Effector memory CD8-positive, alpha-beta T cell (primary cell): Measurements from ENCODE around the gene KIR3DL3.
"Not testable (repeated sequence)": the region's sequence is repeated elsewhere in the genome, so short reads cannot be mapped to it uniquely, and the experiment has no call there.

ENCODE experiments used
- ATAC-seq: fragments of 150-1000 bp; cut with Tn5 transposase; replicated peaks from 2 replicates; pipeline ENCODE4 v1.10.0; 2021; ENCODE audit warnings: mild to moderate bottlenecking, moderate library complexity
- DNase-seq, 3 experiments: peaks; one replicate each; pipeline ENCODE4 v3.0.0; 2021
- H3K27ac Mint-ChIP-seq, 2 donors: one replicate each; pipeline ENCODE4 v1.8.0; 2022; ENCODE audit warnings: mild to moderate bottlenecking in 2 of 2, mixed read lengths in 2 of 2, moderate library complexity in 2 of 2
- H3K27me3 Mint-ChIP-seq, 2 donors: one replicate each; pipeline ENCODE4 v1.8.0; 2022; ENCODE audit warnings: mixed read lengths in 2 of 2
- H3K36me3 Mint-ChIP-seq: one replicate; pipeline ENCODE4 v1.8.0; 2022; ENCODE audit warnings: mild to moderate bottlenecking, moderate library complexity, mixed read lengths; ENCODE audit not compliant: insufficient read depth
- H3K4me1 Mint-ChIP-seq, 2 donors: one replicate each; pipeline ENCODE4 v1.8.0; 2022; ENCODE audit warnings: low read depth in 2 of 2, mixed read lengths in 2 of 2
- H3K4me3 Mint-ChIP-seq, 2 donors: one replicate each; pipeline ENCODE4 v1.8.0; 2022; ENCODE audit warnings: mild to moderate bottlenecking in 2 of 2, mixed read lengths in 2 of 2, moderate library complexity in 2 of 2
- H3K9me3 Mint-ChIP-seq, 2 donors: one replicate each; pipeline ENCODE4 v1.8.0; 2022; ENCODE audit warnings: mixed read lengths in 2 of 2

KIR3DL3 gene

GRCh38 chr19:54775095-54775815, 51.0 kb downstream of the KIR3DL3 start:
- not testable (repeated sequence) for H3K36me3 Mint-ChIP-seq, H3K9me3 Mint-ChIP-seq, H3K4me1 Mint-ChIP-seq, H3K4me3 Mint-ChIP-seq, H3K27ac Mint-ChIP-seq, ATAC-seq, DNase-seq
- H3K27me3 Mint-ChIP-seq: peaks cover 9 to 25% of the 10 kb centered on the region in 2 donors

DNA sequence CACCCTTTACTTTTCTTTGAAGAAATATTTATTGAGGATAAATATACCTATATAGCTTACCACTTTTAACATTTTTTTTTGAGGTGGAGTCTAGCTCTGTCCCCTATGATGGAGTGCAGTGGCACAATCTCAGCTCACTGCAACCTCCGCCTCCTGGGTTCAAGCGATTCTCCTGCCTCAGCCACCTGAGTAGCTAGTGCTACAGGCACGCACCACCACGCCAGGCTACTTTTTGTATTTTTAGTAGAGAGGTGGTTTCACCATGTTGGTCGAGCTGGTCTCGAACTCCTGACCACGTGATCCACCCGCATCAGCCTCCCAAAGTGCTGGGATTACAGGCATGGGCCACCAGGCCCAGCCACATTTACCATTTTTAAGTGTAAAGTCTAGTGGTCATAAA, 51.6 kb downstream of the KIR3DL3 start:
- peaks cover 9 to 27% of the 10 kb centered on the region in 2 donors for H3K27me3 Mint-ChIP-seq
- not testable (repeated sequence) for H3K4me3 Mint-ChIP-seq, H3K9me3 Mint-ChIP-seq, DNase-seq, H3K36me3 Mint-ChIP-seq, H3K4me1 Mint-ChIP-seq, H3K27ac Mint-ChIP-seq, ATAC-seq

- H3K4me1 Mint-ChIP-seq, H3K36me3 Mint-ChIP-seq, H3K27ac Mint-ChIP-seq, H3K9me3 Mint-ChIP-seq, ATAC-seq, DNase-seq, H3K4me3 Mint-ChIP-seq: not testable (repeated sequence)
- H3K27me3 Mint-ChIP-seq: peaks cover 10 to 27% of the 10 kb centered on the region in 2 donors
Measured at GRCh38 chr19:54777851-54778250, 53.6 kb downstream of the KIR3DL3 start.

DNA sequence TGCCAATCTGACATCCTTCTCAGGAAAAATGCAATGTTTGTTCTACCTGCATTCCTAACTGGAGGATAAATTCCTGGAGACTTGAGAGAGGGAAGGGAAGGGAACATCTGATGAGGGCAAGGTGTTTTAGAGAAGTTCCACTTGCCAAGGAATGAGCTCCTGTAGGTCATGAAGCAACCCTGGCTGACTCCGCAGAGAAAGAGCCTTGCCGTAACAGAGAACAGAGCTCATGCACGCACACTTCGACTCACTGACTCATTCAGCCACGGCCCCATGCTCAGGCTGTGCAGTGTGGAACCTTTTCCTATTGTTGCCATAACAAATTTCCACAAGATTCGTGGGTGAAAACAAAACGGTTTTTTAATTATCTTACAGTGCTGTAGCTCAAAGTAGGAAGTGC, 54.7 kb downstream of the KIR3DL3 start:
- not testable (repeated sequence) for H3K4me1 Mint-ChIP-seq, H3K9me3 Mint-ChIP-seq, H3K36me3 Mint-ChIP-seq, DNase-seq, H3K4me3 Mint-ChIP-seq, ATAC-seq, H3K27ac Mint-ChIP-seq
- peaks cover 20 to 34% of the 10 kb centered on the region in 2 donors for H3K27me3 Mint-ChIP-seq

- H3K4me3 Mint-ChIP-seq, DNase-seq, H3K4me1 Mint-ChIP-seq, H3K27ac Mint-ChIP-seq, H3K9me3 Mint-ChIP-seq, ATAC-seq, H3K36me3 Mint-ChIP-seq: not testable (repeated sequence)
- H3K27me3 Mint-ChIP-seq: peaks cover 44 to 46% of the 10 kb centered on the region in 2 donors
Measured at GRCh38 chr19:54782916-54783315, 58.7 kb downstream of the KIR3DL3 start.
